ENCODE data around the gene CCNY.
"Not testable (repeated sequence)": the region's sequence is repeated elsewhere in the genome, so short reads cannot be mapped to it uniquely, and the experiment has no call there.

- not testable (repeated sequence) for TF ChIP-seq CTCF, POLR2AphosphoS5, POLR2A (IDR thresholded peaks at IDR 0.05)
Measured at GRCh38 chr10:35518187-35518586, 181.9 kb downstream of the CCNY start.
